Measurements from ENCODE around the gene TOX4.

The TOX4 gene

DNA sequence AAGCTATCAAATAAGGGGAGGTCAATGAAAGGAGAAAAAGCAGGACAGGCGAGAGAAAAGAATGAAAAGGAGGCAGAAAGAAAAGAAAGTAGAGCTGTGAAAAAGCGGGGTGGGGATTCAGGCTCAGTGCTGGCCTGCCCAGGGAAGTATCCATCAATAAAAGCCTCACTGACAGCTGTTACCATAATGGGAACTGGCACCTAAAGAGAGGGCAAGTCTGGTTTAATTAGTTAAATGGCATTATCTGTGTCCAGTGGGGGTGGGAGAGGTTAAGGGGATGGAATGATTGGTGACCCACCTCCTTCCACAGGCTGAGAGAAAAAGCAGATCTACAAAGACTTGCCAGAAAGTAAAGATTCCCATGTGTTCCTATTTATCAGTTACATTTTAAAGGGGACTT lies 41.7 kb downstream of the TOX4 start:
- no peak for DNase-seq (ENCODE audit: low read depth)
- H3K4me3 ChIP-seq (ENCODE audit: low read depth, low read length): no peak overlapping the region
- in situ Hi-C loops (cut with HindIII; ENCODE audit: low sequenced_read_pairs): no loop called here
- TF ChIP-seq, protein P1, sequence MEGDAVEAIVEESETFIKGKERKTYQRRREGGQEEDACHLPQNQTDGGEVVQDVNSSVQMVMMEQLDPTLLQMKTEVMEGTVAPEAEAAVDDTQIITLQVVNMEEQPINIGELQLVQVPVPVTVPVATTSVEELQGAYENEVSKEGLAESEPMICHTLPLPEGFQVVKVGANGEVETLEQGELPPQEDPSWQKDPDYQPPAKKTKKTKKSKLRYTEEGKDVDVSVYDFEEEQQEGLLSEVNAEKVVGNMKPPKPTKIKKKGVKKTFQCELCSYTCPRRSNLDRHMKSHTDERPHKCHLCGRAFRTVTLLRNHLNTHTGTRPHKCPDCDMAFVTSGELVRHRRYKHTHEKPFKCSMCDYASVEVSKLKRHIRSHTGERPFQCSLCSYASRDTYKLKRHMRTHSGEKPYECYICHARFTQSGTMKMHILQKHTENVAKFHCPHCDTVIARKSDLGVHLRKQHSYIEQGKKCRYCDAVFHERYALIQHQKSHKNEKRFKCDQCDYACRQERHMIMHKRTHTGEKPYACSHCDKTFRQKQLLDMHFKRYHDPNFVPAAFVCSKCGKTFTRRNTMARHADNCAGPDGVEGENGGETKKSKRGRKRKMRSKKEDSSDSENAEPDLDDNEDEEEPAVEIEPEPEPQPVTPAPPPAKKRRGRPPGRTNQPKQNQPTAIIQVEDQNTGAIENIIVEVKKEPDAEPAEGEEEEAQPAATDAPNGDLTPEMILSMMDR (IDR thresholded peaks at IDR 0.05; ENCODE audit: low read depth, low read length, missing control alignments): no peak

DNA sequence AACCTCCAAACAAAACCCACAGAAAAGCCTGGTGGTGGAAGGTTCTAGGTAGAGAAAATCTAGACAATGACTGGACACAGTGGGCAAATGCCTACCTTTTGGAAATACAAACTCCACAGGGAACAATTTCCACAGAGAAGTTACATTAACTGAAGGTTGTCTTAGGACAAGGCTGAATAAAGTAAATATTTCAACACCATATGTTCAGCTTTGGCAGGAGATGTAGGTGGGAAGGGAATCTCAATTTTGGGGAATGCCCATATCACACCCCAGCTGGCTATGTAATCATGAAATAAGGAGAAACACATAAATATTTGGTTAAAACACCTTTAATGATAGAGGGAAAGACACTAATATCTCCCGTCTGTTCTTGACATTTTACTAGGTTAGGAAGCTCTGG lies 43.8 kb downstream of the TOX4 start:
- H3K4me3 ChIP-seq (ENCODE audit: low read depth, low read length): no peak overlapping the region
- no peak for DNase-seq (ENCODE audit: low read depth)
- in situ Hi-C loops (cut with HindIII; ENCODE audit: low sequenced_read_pairs): no loop called here
- TF ChIP-seq, protein P1 (IDR thresholded peaks at IDR 0.05; ENCODE audit: low read depth, low read length, missing control alignments): no peak

DNA sequence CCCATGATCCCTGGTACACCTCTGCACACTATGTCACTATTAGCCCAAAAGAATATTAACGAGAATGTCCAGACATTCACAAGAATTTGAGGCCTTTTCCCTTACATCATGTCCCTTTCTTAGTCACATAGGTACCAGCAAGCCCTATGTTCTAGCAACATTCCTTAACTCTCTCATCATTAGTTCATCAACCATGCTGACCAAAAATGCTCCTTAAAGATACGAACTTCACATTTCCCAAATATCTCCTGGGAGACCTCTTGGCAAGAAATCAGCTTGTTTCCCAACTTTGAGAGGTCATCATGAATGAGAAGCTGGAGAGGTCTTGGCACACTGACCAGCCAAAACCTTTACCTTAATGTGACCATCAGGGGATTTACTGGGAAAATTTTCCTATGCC lies 44.5 kb downstream of the TOX4 start:
- H3K4me3 ChIP-seq (ENCODE audit: low read depth, low read length): no peak overlapping the region
- DNase-seq (ENCODE audit: low read depth): no peak
- in situ Hi-C loops (cut with HindIII; ENCODE audit: low sequenced_read_pairs): no loop called here
- TF ChIP-seq, protein P1 (IDR thresholded peaks at IDR 0.05; ENCODE audit: low read depth, low read length, missing control alignments): no peak

DNA sequence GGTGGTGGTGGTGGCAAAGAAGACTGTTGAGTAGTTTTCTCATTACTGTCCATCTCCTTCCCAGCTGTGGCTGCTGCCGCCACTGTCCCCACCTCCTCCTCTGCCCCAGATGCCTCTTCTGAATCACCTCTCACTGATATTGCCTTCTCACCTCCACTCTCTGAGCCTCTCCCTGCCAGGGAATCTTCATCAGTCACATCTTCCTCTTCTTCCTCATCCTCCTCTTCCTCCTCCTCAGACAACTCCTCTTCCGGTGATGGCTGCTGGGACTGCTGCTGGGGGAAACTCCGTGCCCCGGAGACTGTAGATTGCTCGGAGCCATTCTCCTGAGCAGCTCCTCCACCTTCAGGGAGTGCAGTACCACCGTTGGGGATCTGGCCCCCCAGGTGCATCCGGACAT lies 46.2 kb downstream of the TOX4 start:
- TF ChIP-seq, protein P1 (IDR thresholded peaks at IDR 0.05; ENCODE audit: low read depth, low read length, missing control alignments): no peak
- no peak for DNase-seq (ENCODE audit: low read depth)
- in situ Hi-C loops (cut with HindIII; ENCODE audit: low sequenced_read_pairs): no loop called here
- H3K4me3 ChIP-seq (ENCODE audit: low read depth, low read length): no peak overlapping the region

DNA sequence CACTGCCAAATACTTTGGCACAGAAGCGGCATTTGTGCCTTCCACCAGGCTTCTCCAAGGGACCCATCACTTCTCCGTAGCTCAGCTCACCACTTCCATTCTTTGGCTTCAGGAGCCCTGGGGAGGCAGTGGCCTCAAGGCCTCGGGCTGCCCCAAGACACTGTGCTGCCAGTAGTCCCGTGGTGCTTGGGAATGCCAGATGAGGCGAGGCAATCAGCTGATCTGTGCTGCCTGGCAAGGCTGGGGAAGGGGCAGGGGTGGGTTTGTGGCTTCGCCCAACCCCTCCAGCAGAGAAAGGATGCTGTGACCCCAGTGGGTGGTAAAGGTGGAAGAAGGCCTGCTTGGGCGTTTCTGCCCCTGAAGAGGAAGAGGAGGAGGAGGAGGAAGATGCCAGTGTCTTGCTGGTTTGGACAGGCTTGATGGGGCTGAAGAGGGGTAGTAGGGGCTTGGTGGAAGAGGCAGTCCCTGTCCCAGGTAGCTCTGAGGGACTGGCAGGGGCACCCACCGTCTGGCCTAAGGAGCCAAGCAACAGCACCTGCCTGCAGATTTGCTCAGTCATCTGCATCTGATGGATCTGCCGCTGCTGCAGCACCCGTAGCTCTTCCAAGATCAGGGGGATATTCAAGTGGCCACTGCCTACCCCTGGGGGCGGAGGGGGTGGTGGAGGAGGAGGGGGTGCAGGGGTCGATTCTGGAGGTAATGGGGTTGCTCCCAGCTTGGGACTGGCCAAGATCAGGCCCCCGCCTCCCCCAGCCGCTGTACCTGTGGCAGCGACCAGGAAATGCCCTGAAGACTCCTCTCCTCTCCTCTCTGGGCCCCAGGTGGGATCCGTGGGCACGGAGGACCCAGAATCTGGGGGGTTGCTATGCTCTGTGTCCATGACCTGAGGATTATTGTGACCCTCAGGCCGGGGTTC lies 47.8 kb downstream of the TOX4 start:
- no peak for DNase-seq (ENCODE audit: low read depth)
- H3K4me3 ChIP-seq (ENCODE audit: low read depth, low read length): peak overlapping the region; percentile 73
- in situ Hi-C loops (cut with HindIII; ENCODE audit: low sequenced_read_pairs): no loop called here
- TF ChIP-seq, protein P1 (IDR thresholded peaks at IDR 0.05; ENCODE audit: low read depth, low read length, missing control alignments): no peak

DNA sequence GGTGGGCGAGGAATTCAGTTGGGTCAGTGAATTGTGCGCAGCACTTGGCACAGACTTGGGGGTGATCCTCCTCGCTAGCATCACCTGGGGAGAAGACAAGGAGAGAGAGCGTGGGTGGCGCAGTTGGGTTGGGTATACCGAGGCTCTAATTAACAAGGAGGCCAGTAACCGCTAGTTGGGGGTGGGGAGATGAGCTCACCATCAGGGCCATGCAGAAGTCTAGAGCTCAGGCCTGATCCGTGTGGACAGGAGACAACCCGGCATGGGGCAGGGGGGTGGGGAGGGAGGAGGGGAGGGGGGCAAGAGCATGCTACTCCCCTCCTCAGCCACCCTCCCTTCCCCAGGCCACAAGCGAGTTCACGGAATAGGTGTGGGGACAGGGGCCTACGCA lies 48.6 kb downstream of the TOX4 start:
- in situ Hi-C loops (cut with HindIII; ENCODE audit: low sequenced_read_pairs): no loop called here
- DNase-seq (ENCODE audit: low read depth): no peak
- H3K4me3 ChIP-seq (ENCODE audit: low read depth, low read length): peak overlapping the region; percentile 73
- TF ChIP-seq, protein P1 (IDR thresholded peaks at IDR 0.05; ENCODE audit: low read depth, low read length, missing control alignments): no peak
